H9 (cell line): ENCODE measurements around the gene ZNF814. TPM values are rescaled to one million over a fixed set of nuclear protein-coding genes. Genes with fewer than 3 reads are reported as not detected.

ENCODE experiments used
- DNase-seq: peaks from one replicate; pipeline ENCODE4 v3.0.0-alpha.2; 2017
- H2AFZ ChIP-seq: one replicate; pipeline ENCODE4 v1.6.1; 2013; ENCODE audit warnings: mild to moderate bottlenecking, low read length, control low read depth, moderate library complexity
- H2AK5ac ChIP-seq: 2 replicates; pipeline ENCODE4 v1.6.1; 2013; ENCODE audit warnings: low read length, control low read depth, mixed read lengths; ENCODE audit not compliant: insufficient read length
- H2BK120ac ChIP-seq: one replicate; pipeline ENCODE4 v1.6.1; 2013; ENCODE audit warnings: low read depth, mild to moderate bottlenecking, low read length, control low read depth, inconsistent platforms; ENCODE audit not compliant: poor library complexity, severe bottlenecking
- H2BK12ac ChIP-seq: 2 replicates; pipeline ENCODE4 v1.6.1; 2013; ENCODE audit warnings: low read length, control low read depth, mixed read lengths, low read depth; ENCODE audit not compliant: insufficient read length
- H2BK15ac ChIP-seq: 2 replicates; pipeline ENCODE4 v1.6.1; 2013; ENCODE audit warnings: low read depth, low read length, control low read depth
- H2BK20ac ChIP-seq: one replicate; pipeline ENCODE4 v1.6.1; 2013; ENCODE audit warnings: low read depth, mild to moderate bottlenecking, low read length, control low read depth, inconsistent platforms; ENCODE audit not compliant: poor library complexity, severe bottlenecking
- H2BK5ac ChIP-seq: 2 replicates; pipeline ENCODE4 v1.6.1; 2013; ENCODE audit warnings: low read length, control low read depth, mixed read lengths; ENCODE audit not compliant: insufficient read length
- H3K14ac ChIP-seq: 2 replicates; pipeline ENCODE4 v1.6.1; 2013; ENCODE audit warnings: low read length, control low read depth; ENCODE audit not compliant: insufficient read depth
- H3K18ac ChIP-seq: 2 replicates; pipeline ENCODE4 v1.6.1; 2013; ENCODE audit warnings: low read depth, mild to moderate bottlenecking, mixed read lengths, low read length, control low read depth; ENCODE audit not compliant: insufficient read length
- H3K23ac ChIP-seq: 2 replicates; pipeline ENCODE4 v1.6.1; 2013; ENCODE audit warnings: low read length, control low read depth, mixed read lengths, low read depth; ENCODE audit not compliant: insufficient read length
- H3K23me2 ChIP-seq: 2 replicates; pipeline ENCODE4 v1.6.1; 2013; ENCODE audit warnings: low read depth, mild to moderate bottlenecking, mixed read lengths, low read length, control low read depth; ENCODE audit not compliant: insufficient read length, poor library complexity, severe bottlenecking
- H3K27ac ChIP-seq: 2 replicates; pipeline ENCODE4 v1.5.1; 2013; ENCODE audit warnings: low read length, control low read depth, mixed read lengths, low read depth; ENCODE audit not compliant: insufficient read length
- H3K27me3 ChIP-seq: 2 replicates; pipeline ENCODE4 v1.6.1; 2013; ENCODE audit warnings: low read length, control low read depth, inconsistent platforms; ENCODE audit not compliant: insufficient read depth
- H3K4ac ChIP-seq: 2 replicates; pipeline ENCODE4 v1.6.1; 2013; ENCODE audit warnings: low read depth, mild to moderate bottlenecking, control low read depth, inconsistent platforms, low read length, moderate library complexity
- H3K4me1 ChIP-seq: 2 replicates; pipeline ENCODE4 v1.6.1; 2013; ENCODE audit warnings: low read length, control low read depth, inconsistent platforms; ENCODE audit not compliant: insufficient read depth
- H3K4me2 ChIP-seq: 2 replicates; pipeline ENCODE4 v1.6.1; 2013; ENCODE audit warnings: low read length, control low read depth, mixed read lengths; ENCODE audit not compliant: insufficient read length, insufficient read depth
- H3K56ac ChIP-seq: 2 replicates; pipeline ENCODE4 v1.6.1; 2013; ENCODE audit warnings: low read depth, mild to moderate bottlenecking, mixed read lengths, low read length, control low read depth; ENCODE audit not compliant: insufficient read length
- H3K79me1 ChIP-seq: 2 replicates; pipeline ENCODE4 v1.6.1; 2013; ENCODE audit warnings: low read depth, mild to moderate bottlenecking, moderate library complexity, low read length, control low read depth, inconsistent platforms; ENCODE audit not compliant: insufficient read depth, poor library complexity, severe bottlenecking
- H3K79me2 ChIP-seq: 2 replicates; pipeline ENCODE4 v1.6.1; 2013; ENCODE audit warnings: low read length, control low read depth, inconsistent platforms; ENCODE audit not compliant: insufficient read depth
- H3K9ac ChIP-seq: 2 replicates; pipeline ENCODE4 v1.6.1; 2013; ENCODE audit warnings: low read length, control low read depth, mixed read lengths; ENCODE audit not compliant: insufficient read length; ENCODE audit errors: extremely low read depth
- H3K9me3 ChIP-seq: one replicate; pipeline ENCODE4 v1.6.1; 2013; ENCODE audit warnings: low read depth, low read length, inconsistent platforms; ENCODE audit not compliant: control insufficient read depth
- H3T11ph ChIP-seq: one replicate; pipeline ENCODE4 v1.6.1; 2013; ENCODE audit warnings: mild to moderate bottlenecking, low read length, control low read depth, inconsistent platforms
- H4K20me1 ChIP-seq: one replicate; pipeline ENCODE4 v1.6.1; 2013; ENCODE audit not compliant: control insufficient read depth, insufficient read length, insufficient read depth
- H4K5ac ChIP-seq: 2 replicates; pipeline ENCODE4 v1.6.1; 2013; ENCODE audit warnings: low read depth, mild to moderate bottlenecking, mixed read lengths, low read length, control low read depth; ENCODE audit not compliant: insufficient read length
- H4K8ac ChIP-seq: replicated peaks from 2 replicates; pipeline ENCODE4 v1.6.1; 2013; ENCODE audit warnings: low read length, control low read depth, mixed read lengths, low read depth; ENCODE audit not compliant: insufficient read length
- H4K91ac ChIP-seq: 2 replicates; pipeline ENCODE4 v1.6.1; 2013; ENCODE audit warnings: low read depth, mild to moderate bottlenecking, moderate library complexity, mixed read lengths, low read length, control low read depth; ENCODE audit not compliant: insufficient read length
- H3K27ac Mint-ChIP-seq, 3 experiments: 2 replicates in 2 of 3; 3 replicates in 1 of 3; pipeline ENCODE4 v1.8.0; 2020 to 2021; ENCODE audit warnings: mixed read lengths in 3 of 3, mild to moderate bottlenecking in 1 of 3, moderate library complexity in 1 of 3
- H3K27me3 Mint-ChIP-seq: 2 replicates; pipeline ENCODE4 v1.8.0; 2021; ENCODE audit warnings: low read depth, mild to moderate bottlenecking, moderate library complexity, mixed read lengths
- H3K36me3 Mint-ChIP-seq, 3 experiments: 2 replicates in 2 of 3; 3 replicates in 1 of 3; pipeline ENCODE4 v1.8.0; 2020 to 2021; ENCODE audit warnings: low read depth in 3 of 3, mixed read lengths in 3 of 3; ENCODE audit not compliant: insufficient read depth in 1 of 3
- H3K4me1 Mint-ChIP-seq, 2 experiments: 2 replicates each; pipeline ENCODE4 v1.8.0; 2020; ENCODE audit warnings: mixed read lengths in 2 of 2
- H3K4me3 Mint-ChIP-seq, 2 experiments: 2 replicates in 1 of 2; 3 replicates in 1 of 2; pipeline ENCODE4 v1.8.0; 2020 to 2021; ENCODE audit warnings: mild to moderate bottlenecking in 2 of 2, mixed read lengths in 2 of 2, moderate library complexity in 1 of 2
- H3K9me3 Mint-ChIP-seq, 2 experiments: 2 replicates in 1 of 2; 3 replicates in 1 of 2; pipeline ENCODE4 v1.8.0; 2020; ENCODE audit warnings: mild to moderate bottlenecking in 2 of 2, mixed read lengths in 2 of 2, moderate library complexity in 1 of 2
- CTCF ChIP-seq: fragments of 200-600 bp; sonication (generic); conservative IDR thresholded peaks from 3 replicates; pipeline ENCODE4 v1.8.0; 2021; ENCODE audit warnings: antibody characterized with exemption, mild to moderate bottlenecking
- WGBS: extraction: QIAGEN DNeasy Blood & Tissue Kit; methylation state at CpG from one replicate; pipeline ENCODE4 v1.1.7; 2013; ENCODE audit warnings: missing lambda C conversion rate, low lambda C conversion rate, mixed read lengths; ENCODE audit not compliant: insufficient read length; ENCODE audit errors: extremely low coverage; 5-methylcytosine and 5-hydroxymethylcytosine counted together
- total RNA-seq: library from RNA; stranded (reverse); gene quantifications from 2 replicates; pipeline ENCODE4 v1.2.1, GENCODE V29; 2021

Gene ZNF814
- total RNA-seq, 1 experiment from 2014 or later: 103 TPM

GRCh38 chr19:57934820-57935665, 46.2 kb upstream of the ZNF814 start, which contains the start of gene ZNF418:
Gene ZNF418 (minus strand): TSS chr19:57935402. CDS start chr19:57933822, 1,580 bp downstream.
- Histone ChIP-seq H3T11ph (no peak within 1 kb of the TSS), H4K5ac (no peak within 1 kb of the TSS), H2BK15ac (0 out of 2 replicates have a peak within 1 kb of the TSS, but pooled peaks have one; percentile 19), H2AK5ac (no peak within 1 kb of the TSS), H3K4me1 (no peaks in the 10 kb centered on the region), H3K27ac (no peak within 1 kb of the TSS), H3K27me3 (no peaks in the 10 kb centered on the region), H2BK12ac (no peak within 1 kb of the TSS), H3K23ac (no peak within 1 kb of the TSS), H3K18ac (peak within 1 kb of the TSS; percentile 98), H4K20me1 (no peaks in the 10 kb centered on the region), H3K79me1 (peaks cover 11% of the 10 kb centered on the region), H4K8ac (no peak within 1 kb of the TSS), H3K9me3 (no peaks in the 10 kb centered on the region), H3K79me2 (peaks cover 6% of the 10 kb centered on the region; the same call in 1 of the 2 replicates), H2BK120ac (no peak within 1 kb of the TSS), H3K9ac (peak within 1 kb of the TSS; percentile 97), H3K14ac (peak within 1 kb of the TSS; percentile 95), H2BK5ac (no peak within 1 kb of the TSS), H3K23me2 (peaks cover 6% of the 10 kb centered on the region), H3K56ac (peak within 1 kb of the TSS; percentile 58), H3K4ac (peak within 1 kb of the TSS; percentile 31), H2BK20ac (no peak within 1 kb of the TSS), H3K4me2 (peak within 1 kb of the TSS; percentile 96), H2AFZ (no peak within 1 kb of the TSS), H4K91ac (peak within 1 kb of the TSS; percentile 63)
- peak; percentile 89 for DNase-seq
- no peak for TF ChIP-seq CTCF
- peaks cover 7 to 17% of the 10 kb centered on the region in 2 experiments; a peak in 3 of 4 replicates for H3K4me1 Mint-ChIP-seq
- H3K4me3 Mint-ChIP-seq: peak within 1 kb of the TSS; percentile 99 to 100
- WGBS: no CpG with 5 or more reads among the region's 54 CpGs
- H3K36me3 Mint-ChIP-seq: peaks cover 57 to 75% (median 70%) of the 10 kb centered on the region in 3 experiments
- H3K27me3 Mint-ChIP-seq: no peaks in the 10 kb centered on the region; the same call in 1 of the 2 replicates
- peak within 1 kb of the TSS; percentile 98 to 99 (median 99) for H3K27ac Mint-ChIP-seq
- H3K9me3 Mint-ChIP-seq: peaks cover 23 to 54% of the 10 kb centered on the region in 2 experiments
